HG02840 (cell line): ENCODE measurements around the gene LRP8.
A peak's percentile ranks its signal among the peaks of the same experiment; 100 is the strongest.

Experiments
- ATAC-seq: cut with Tn5 transposase; IDR thresholded peaks from one replicate; pipeline ENCODE4 v1.9.1; 2021; ENCODE audit warnings: mild to moderate bottlenecking, moderate library complexity, moderate number of reproducible peaks; ENCODE audit not compliant: unreplicated experiment, low FRiP score

Gene LRP8

GRCh38 chr1:53341521-53341895, 13.6 kb upstream of the LRP8 start:
- ATAC-seq, result no peak

- ATAC-seq, result no peak
These were observed 13.0 kb upstream of the LRP8 start for GRCh38 chr1:53340660-53341520.

GRCh38 chr1:53339736-53340635, 12.1 kb upstream of the LRP8 start:
- ATAC-seq, result no peak

- no peak for ATAC-seq
These were observed 10.6 kb upstream of the LRP8 start for GRCh38 chr1:53338423-53338822.

- ATAC-seq, result no peak
These were observed 9.6 kb upstream of the LRP8 start for GRCh38 chr1:53337499-53337898.

- no peak for ATAC-seq
These were observed 8.3 kb upstream of the LRP8 start for GRCh38 chr1:53336146-53336545.

- ATAC-seq, result no peak
These were observed 7.8 kb upstream of the LRP8 start for GRCh38 chr1:53335661-53336060.

GRCh38 chr1:53334781-53335180, 6.9 kb upstream of the LRP8 start:
- ATAC-seq, result no peak

- ATAC-seq, result no peak
These were observed 6.4 kb upstream of the LRP8 start for GRCh38 chr1:53334312-53334711.

GRCh38 chr1:53332833-53333232, 5.0 kb upstream of the LRP8 start:
- ATAC-seq, result no peak

GRCh38 chr1:53332186-53332564, 4.3 kb upstream of the LRP8 start:
- no peak for ATAC-seq

GRCh38 chr1:53331446-53332185, 3.7 kb upstream of the LRP8 start:
- ATAC-seq, result no peak

- no peak for ATAC-seq
These were observed 2.9 kb upstream of the LRP8 start for GRCh38 chr1:53330819-53331218.

GRCh38 chr1:53328541-53329499, 950 bp upstream of the LRP8 start:
- ATAC-seq, result no peak

GRCh38 chr1:53327182-53327913, 522 bp downstream of the LRP8 start:
- peak; percentile 3 for ATAC-seq

GRCh38 chr1:53326598-53327181, 1.2 kb downstream of the LRP8 start:
- peak; percentile 39 for ATAC-seq

GRCh38 chr1:53326088-53326597, 1.7 kb downstream of the LRP8 start:
- peak; percentile 86 for ATAC-seq

GRCh38 chr1:53325326-53326087, 2.4 kb downstream of the LRP8 start:
- no peak for ATAC-seq
